H9 (cell line): ENCODE results near the gene MYO7B. TPM values are rescaled to one million over a fixed set of nuclear protein-coding genes. Genes with fewer than 3 reads are reported as not detected.

Experiments used
- DNase-seq: peaks from one replicate; pipeline ENCODE4 v3.0.0-alpha.2; 2017
- H2AFZ ChIP-seq: one replicate; pipeline ENCODE4 v1.6.1; 2013; ENCODE audit warnings: mild to moderate bottlenecking, low read length, control low read depth, moderate library complexity
- H2AK5ac ChIP-seq: 2 replicates; pipeline ENCODE4 v1.6.1; 2013; ENCODE audit warnings: low read length, control low read depth, mixed read lengths; ENCODE audit not compliant: insufficient read length
- H2BK120ac ChIP-seq: one replicate; pipeline ENCODE4 v1.6.1; 2013; ENCODE audit warnings: low read depth, mild to moderate bottlenecking, low read length, control low read depth, inconsistent platforms; ENCODE audit not compliant: poor library complexity, severe bottlenecking
- H2BK12ac ChIP-seq: 2 replicates; pipeline ENCODE4 v1.6.1; 2013; ENCODE audit warnings: low read length, control low read depth, mixed read lengths, low read depth; ENCODE audit not compliant: insufficient read length
- H2BK15ac ChIP-seq: 2 replicates; pipeline ENCODE4 v1.6.1; 2013; ENCODE audit warnings: low read depth, low read length, control low read depth
- H2BK20ac ChIP-seq: one replicate; pipeline ENCODE4 v1.6.1; 2013; ENCODE audit warnings: low read depth, mild to moderate bottlenecking, low read length, control low read depth, inconsistent platforms; ENCODE audit not compliant: poor library complexity, severe bottlenecking
- H2BK5ac ChIP-seq: 2 replicates; pipeline ENCODE4 v1.6.1; 2013; ENCODE audit warnings: low read length, control low read depth, mixed read lengths; ENCODE audit not compliant: insufficient read length
- H3K14ac ChIP-seq: 2 replicates; pipeline ENCODE4 v1.6.1; 2013; ENCODE audit warnings: low read length, control low read depth; ENCODE audit not compliant: insufficient read depth
- H3K18ac ChIP-seq: 2 replicates; pipeline ENCODE4 v1.6.1; 2013; ENCODE audit warnings: low read depth, mild to moderate bottlenecking, mixed read lengths, low read length, control low read depth; ENCODE audit not compliant: insufficient read length
- H3K23ac ChIP-seq: 2 replicates; pipeline ENCODE4 v1.6.1; 2013; ENCODE audit warnings: low read length, control low read depth, mixed read lengths, low read depth; ENCODE audit not compliant: insufficient read length
- H3K23me2 ChIP-seq: 2 replicates; pipeline ENCODE4 v1.6.1; 2013; ENCODE audit warnings: low read depth, mild to moderate bottlenecking, mixed read lengths, low read length, control low read depth; ENCODE audit not compliant: insufficient read length, poor library complexity, severe bottlenecking
- H3K27ac ChIP-seq: 2 replicates; pipeline ENCODE4 v1.5.1; 2013; ENCODE audit warnings: low read length, control low read depth, mixed read lengths, low read depth; ENCODE audit not compliant: insufficient read length
- H3K27me3 ChIP-seq: 2 replicates; pipeline ENCODE4 v1.6.1; 2013; ENCODE audit warnings: low read length, control low read depth, inconsistent platforms; ENCODE audit not compliant: insufficient read depth
- H3K4ac ChIP-seq: 2 replicates; pipeline ENCODE4 v1.6.1; 2013; ENCODE audit warnings: low read depth, mild to moderate bottlenecking, control low read depth, inconsistent platforms, low read length, moderate library complexity
- H3K4me1 ChIP-seq: 2 replicates; pipeline ENCODE4 v1.6.1; 2013; ENCODE audit warnings: low read length, control low read depth, inconsistent platforms; ENCODE audit not compliant: insufficient read depth
- H3K4me2 ChIP-seq: 2 replicates; pipeline ENCODE4 v1.6.1; 2013; ENCODE audit warnings: low read length, control low read depth, mixed read lengths; ENCODE audit not compliant: insufficient read length, insufficient read depth
- H3K56ac ChIP-seq: 2 replicates; pipeline ENCODE4 v1.6.1; 2013; ENCODE audit warnings: low read depth, mild to moderate bottlenecking, mixed read lengths, low read length, control low read depth; ENCODE audit not compliant: insufficient read length
- H3K79me1 ChIP-seq: 2 replicates; pipeline ENCODE4 v1.6.1; 2013; ENCODE audit warnings: low read depth, mild to moderate bottlenecking, moderate library complexity, low read length, control low read depth, inconsistent platforms; ENCODE audit not compliant: insufficient read depth, poor library complexity, severe bottlenecking
- H3K79me2 ChIP-seq: 2 replicates; pipeline ENCODE4 v1.6.1; 2013; ENCODE audit warnings: low read length, control low read depth, inconsistent platforms; ENCODE audit not compliant: insufficient read depth
- H3K9ac ChIP-seq: 2 replicates; pipeline ENCODE4 v1.6.1; 2013; ENCODE audit warnings: low read length, control low read depth, mixed read lengths; ENCODE audit not compliant: insufficient read length; ENCODE audit errors: extremely low read depth
- H3K9me3 ChIP-seq: one replicate; pipeline ENCODE4 v1.6.1; 2013; ENCODE audit warnings: low read depth, low read length, inconsistent platforms; ENCODE audit not compliant: control insufficient read depth
- H3T11ph ChIP-seq: one replicate; pipeline ENCODE4 v1.6.1; 2013; ENCODE audit warnings: mild to moderate bottlenecking, low read length, control low read depth, inconsistent platforms
- H4K20me1 ChIP-seq: one replicate; pipeline ENCODE4 v1.6.1; 2013; ENCODE audit not compliant: control insufficient read depth, insufficient read length, insufficient read depth
- H4K5ac ChIP-seq: 2 replicates; pipeline ENCODE4 v1.6.1; 2013; ENCODE audit warnings: low read depth, mild to moderate bottlenecking, mixed read lengths, low read length, control low read depth; ENCODE audit not compliant: insufficient read length
- H4K8ac ChIP-seq: replicated peaks from 2 replicates; pipeline ENCODE4 v1.6.1; 2013; ENCODE audit warnings: low read length, control low read depth, mixed read lengths, low read depth; ENCODE audit not compliant: insufficient read length
- H4K91ac ChIP-seq: 2 replicates; pipeline ENCODE4 v1.6.1; 2013; ENCODE audit warnings: low read depth, mild to moderate bottlenecking, moderate library complexity, mixed read lengths, low read length, control low read depth; ENCODE audit not compliant: insufficient read length
- H3K27ac Mint-ChIP-seq, 3 experiments: 2 replicates in 2 of 3; 3 replicates in 1 of 3; pipeline ENCODE4 v1.8.0; 2020 to 2021; ENCODE audit warnings: mixed read lengths in 3 of 3, mild to moderate bottlenecking in 1 of 3, moderate library complexity in 1 of 3
- H3K27me3 Mint-ChIP-seq: 2 replicates; pipeline ENCODE4 v1.8.0; 2021; ENCODE audit warnings: low read depth, mild to moderate bottlenecking, moderate library complexity, mixed read lengths
- H3K36me3 Mint-ChIP-seq, 3 experiments: 2 replicates in 2 of 3; 3 replicates in 1 of 3; pipeline ENCODE4 v1.8.0; 2020 to 2021; ENCODE audit warnings: low read depth in 3 of 3, mixed read lengths in 3 of 3; ENCODE audit not compliant: insufficient read depth in 1 of 3
- H3K4me1 Mint-ChIP-seq, 2 experiments: 2 replicates each; pipeline ENCODE4 v1.8.0; 2020; ENCODE audit warnings: mixed read lengths in 2 of 2
- H3K4me3 Mint-ChIP-seq, 2 experiments: 2 replicates in 1 of 2; 3 replicates in 1 of 2; pipeline ENCODE4 v1.8.0; 2020 to 2021; ENCODE audit warnings: mild to moderate bottlenecking in 2 of 2, mixed read lengths in 2 of 2, moderate library complexity in 1 of 2
- H3K9me3 Mint-ChIP-seq, 2 experiments: 2 replicates in 1 of 2; 3 replicates in 1 of 2; pipeline ENCODE4 v1.8.0; 2020; ENCODE audit warnings: mild to moderate bottlenecking in 2 of 2, mixed read lengths in 2 of 2, moderate library complexity in 1 of 2
- CTCF ChIP-seq: fragments of 200-600 bp; sonication (generic); conservative IDR thresholded peaks from 3 replicates; pipeline ENCODE4 v1.8.0; 2021; ENCODE audit warnings: antibody characterized with exemption, mild to moderate bottlenecking
- WGBS: extraction: QIAGEN DNeasy Blood & Tissue Kit; methylation state at CpG from one replicate; pipeline ENCODE4 v1.1.7; 2013; ENCODE audit warnings: missing lambda C conversion rate, low lambda C conversion rate, mixed read lengths; ENCODE audit not compliant: insufficient read length; ENCODE audit errors: extremely low coverage; 5-methylcytosine and 5-hydroxymethylcytosine counted together
- total RNA-seq: library from RNA; stranded (reverse); gene quantifications from 2 replicates; pipeline ENCODE4 v1.2.1, GENCODE V29; 2021

The MYO7B gene
- total RNA-seq, 1 experiment from 2014 or later, result not detected

GRCh38 chr2:127559454-127559853 lies 24.0 kb downstream of the MYO7B start:
- Histone ChIP-seq H3K18ac (no peak overlapping the region), H3K4me2 (no peak overlapping the region), H2BK15ac (no peak overlapping the region), H3K79me2 (no peaks in the 10 kb centered on the region), H3K56ac (no peak overlapping the region), H3K4ac (no peak overlapping the region), H4K5ac (no peak overlapping the region), H3K23ac (no peak overlapping the region), H2AFZ (no peak overlapping the region), H3K27ac (no peak overlapping the region), H3K4me1 (no peaks in the 10 kb centered on the region; the same call in 1 of the 2 replicates), H3T11ph (no peak overlapping the region), H3K79me1 (no peaks in the 10 kb centered on the region), H2BK12ac (no peak overlapping the region), H2BK5ac (no peak overlapping the region), H3K9ac (no peak overlapping the region), H2BK20ac (no peak overlapping the region), H4K20me1 (no peaks in the 10 kb centered on the region), H4K91ac (no peak overlapping the region), H3K27me3 (no peaks in the 10 kb centered on the region), H2BK120ac (no peak overlapping the region), H4K8ac (no peak overlapping the region), H2AK5ac (no peak overlapping the region), H3K23me2 (no peaks in the 10 kb centered on the region), H3K14ac (no peak overlapping the region), H3K9me3 (no peaks in the 10 kb centered on the region)
- WGBS, result no CpG with 5 or more reads among the region's 5 CpGs
- peaks cover 9% of the 10 kb centered on the region for H3K27me3 Mint-ChIP-seq
- TF ChIP-seq CTCF, result no peak
- H3K9me3 Mint-ChIP-seq, result no peaks in the 10 kb centered on the region; a peak in 1 of 5 replicates
- no peak overlapping the region for H3K4me3 Mint-ChIP-seq
- H3K36me3 Mint-ChIP-seq, result no peaks in the 10 kb centered on the region
- peaks cover 8 to 19% of the 10 kb centered on the region in 2 experiments for H3K4me1 Mint-ChIP-seq
- no peak for DNase-seq
- no peak overlapping the region; a peak in 3 of 7 replicates for H3K27ac Mint-ChIP-seq
